Stimulated activated CD8-positive, alpha-beta memory T cell treated with anti-CD3 and anti-CD28 coated beads, Interleukin-4, amount 100 ng/mL, for 4 hours (primary cell): ENCODE results near the gene PLP2.

ENCODE experiments used
- DNase-seq, 2 donors: peaks; one replicate each; pipeline ENCODE4 v3.0.0-alpha.2; 2020; ENCODE audit warnings: low read depth in 2 of 2, low spot score in 1 of 2

The PLP2 gene

DNA sequence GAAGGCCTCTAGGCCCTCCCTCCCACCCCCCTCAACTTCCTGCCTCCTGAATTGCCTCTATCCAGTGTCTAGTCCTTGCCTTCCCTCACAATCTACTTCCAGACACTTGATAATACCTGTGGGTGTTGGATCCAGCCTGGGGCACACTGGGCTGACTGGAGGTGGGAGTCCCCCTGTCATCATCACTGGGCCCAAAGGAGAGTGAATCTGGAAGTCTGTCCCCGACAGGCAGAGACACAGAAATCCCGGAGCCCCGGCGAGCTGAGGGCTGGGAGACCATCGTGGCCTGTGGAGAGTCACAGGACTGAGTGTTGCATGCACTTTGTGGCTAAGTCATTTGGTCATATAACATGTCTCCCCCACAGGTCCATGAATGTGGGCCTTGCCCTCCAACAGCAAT lies 36.7 kb downstream of the PLP2 start:
- no peak for DNase-seq

DNA sequence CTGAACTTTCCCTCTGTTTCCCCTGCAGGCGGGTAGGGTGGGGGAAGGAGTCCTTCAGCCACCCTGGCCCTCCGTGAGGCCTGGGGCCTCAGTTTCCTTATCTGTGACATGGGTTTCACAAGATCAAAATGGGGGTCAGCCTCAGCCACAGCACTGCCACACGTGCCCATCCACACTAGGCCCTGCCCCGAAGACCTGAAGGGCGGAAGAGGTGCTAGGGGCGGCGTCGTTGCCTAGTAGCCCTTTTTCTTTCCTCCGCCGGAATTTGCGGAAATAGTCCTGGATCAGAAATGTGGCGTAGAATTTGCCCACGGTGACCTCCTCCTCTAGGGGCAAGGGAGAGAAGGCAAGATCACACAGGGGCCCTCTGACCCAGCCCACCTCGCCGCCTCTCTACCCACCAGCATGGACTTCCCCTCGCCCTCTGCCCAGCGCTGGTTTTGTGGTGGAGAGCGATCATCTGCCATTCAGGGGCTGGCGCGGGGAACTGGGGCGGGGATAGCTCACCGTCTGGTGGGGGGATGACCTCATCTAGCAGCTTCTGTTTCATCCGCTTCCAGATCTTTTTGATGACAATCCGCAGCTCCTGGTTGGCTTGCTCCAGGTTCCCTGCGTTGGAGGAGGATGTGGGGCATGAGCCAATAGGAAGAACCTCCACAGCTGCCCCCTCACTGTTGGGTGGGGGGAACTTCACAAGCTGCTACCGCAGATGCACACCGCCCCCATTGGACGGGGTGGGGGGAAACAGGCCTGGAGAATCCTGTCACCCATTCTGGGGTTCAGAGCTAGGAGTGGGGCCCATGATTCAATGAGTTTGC lies 37.9 kb downstream of the PLP2 start:
- no peak for DNase-seq

DNA sequence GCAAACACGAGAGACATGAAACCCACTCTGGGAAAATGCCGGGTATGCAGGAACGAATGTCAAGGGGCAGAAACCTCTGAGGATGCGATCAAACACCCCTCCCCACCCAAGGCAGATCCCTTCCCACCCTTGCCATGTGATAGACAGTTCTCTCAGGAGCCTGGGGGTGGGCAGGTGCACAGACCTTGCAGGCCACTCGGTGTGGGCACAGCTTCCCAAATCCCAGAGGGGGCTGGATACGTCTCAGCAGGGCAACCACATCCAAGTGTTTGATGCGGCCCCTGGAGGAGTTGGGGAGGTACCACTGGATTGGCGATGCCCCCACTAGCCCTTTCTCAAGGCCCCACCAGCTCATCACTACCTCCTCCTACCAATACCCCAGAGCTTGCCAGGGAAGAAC lies 38.7 kb downstream of the PLP2 start:
- no peak for DNase-seq

DNA sequence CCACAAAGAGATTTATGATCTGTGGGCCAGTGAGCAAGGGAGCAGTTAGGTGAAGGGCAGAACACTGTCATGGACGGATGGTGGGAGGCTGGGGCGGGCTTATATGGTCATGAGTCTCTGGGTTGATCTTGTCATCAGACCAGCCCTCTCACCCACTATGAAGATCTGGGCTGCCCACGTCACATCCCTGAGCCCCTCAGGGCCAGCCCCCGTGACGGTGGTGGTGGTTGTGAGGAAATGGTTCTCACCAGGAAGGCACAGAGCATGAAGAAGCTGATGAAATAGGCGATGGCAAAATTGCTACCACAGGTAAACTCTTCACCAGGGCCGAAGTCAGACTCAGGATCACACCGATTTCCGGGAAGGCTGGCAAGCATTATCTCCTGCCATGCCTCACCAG lies 39.4 kb downstream of the PLP2 start:
- DNase-seq, result no peak

DNA sequence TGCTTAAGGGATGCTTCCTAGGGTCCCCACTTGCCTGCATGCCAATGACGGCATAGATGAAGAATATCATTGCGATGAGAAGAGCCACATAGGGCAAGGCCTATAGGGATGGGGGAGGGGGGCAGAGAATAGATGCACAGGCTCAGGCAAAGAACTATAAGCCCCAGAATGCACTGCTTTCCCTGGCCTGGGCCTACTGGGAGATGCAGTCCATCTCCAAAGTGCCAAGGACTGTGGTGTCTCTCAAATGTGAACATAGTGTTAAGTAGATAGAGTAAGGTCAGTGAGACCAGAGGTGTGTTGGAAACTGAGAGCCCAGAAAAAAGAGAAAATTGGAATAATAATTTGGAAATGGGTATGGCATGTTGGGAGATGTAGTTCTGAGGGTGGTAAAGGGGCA lies 40.5 kb downstream of the PLP2 start:
- no peak for DNase-seq

DNA sequence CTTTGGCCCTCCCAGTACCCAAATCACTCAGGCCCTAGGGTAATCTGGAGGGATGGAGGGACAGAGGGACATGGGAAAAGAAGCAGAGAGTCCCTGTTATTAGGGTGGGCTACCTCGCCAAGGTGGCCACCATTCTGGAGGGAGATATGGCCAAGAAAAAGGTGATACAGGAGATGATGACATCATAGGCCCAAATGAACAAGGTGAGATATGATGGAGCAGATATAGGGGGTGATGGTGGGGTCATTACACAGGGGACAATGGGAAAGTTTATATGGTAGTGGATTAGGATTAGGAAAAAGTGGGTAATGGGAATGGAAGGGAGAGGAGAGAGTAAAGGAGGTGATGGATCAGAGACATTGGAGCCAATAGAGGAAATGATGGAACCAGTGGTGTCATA lies 41.2 kb downstream of the PLP2 start:
- no peak for DNase-seq

DNA sequence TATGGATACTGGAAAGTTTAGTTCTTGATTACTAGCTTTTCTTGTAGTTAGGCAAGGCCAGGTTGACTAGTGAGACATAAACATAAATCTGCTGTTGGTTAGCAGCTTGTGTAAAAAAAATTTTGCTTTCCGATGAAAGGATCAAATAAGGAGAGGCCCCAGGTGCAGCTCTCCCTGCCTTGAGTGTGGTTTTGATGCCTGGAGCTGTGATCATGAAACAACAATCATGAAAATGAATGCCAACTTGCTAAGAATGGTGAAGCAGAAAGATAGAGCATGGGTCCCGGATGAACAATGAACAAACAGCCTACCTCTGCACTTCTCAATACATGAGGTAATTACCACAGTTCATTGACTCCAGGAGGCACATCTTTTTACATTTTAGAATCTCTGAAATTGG lies 42.7 kb downstream of the PLP2 start:
- no peak for DNase-seq

DNA sequence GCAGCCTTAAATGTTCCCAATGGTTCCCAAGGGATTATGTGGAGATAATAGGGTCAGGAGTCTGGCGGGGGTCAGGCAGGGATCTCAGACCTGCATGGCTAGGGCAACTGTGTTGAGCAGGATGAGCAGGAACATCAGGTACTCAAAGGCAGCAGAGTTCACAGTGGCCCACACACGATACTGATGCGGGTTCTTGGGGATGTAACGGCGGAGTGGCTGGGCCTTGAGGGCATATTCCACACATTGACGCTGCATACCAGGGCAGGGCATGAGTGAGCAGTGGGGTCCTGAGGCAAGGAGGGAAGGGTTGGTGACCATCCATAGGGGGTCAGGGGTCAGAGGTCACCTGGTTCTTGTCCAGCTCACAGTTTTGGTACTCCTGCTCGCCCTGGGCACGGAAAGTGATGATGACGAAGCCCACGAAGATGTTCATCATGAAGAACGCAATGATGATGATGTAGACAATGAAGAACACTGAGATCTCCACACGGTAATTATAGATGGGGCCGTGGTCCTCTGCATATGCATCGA lies 43.4 kb downstream of the PLP2 start:
- DNase-seq, result no peak

DNA sequence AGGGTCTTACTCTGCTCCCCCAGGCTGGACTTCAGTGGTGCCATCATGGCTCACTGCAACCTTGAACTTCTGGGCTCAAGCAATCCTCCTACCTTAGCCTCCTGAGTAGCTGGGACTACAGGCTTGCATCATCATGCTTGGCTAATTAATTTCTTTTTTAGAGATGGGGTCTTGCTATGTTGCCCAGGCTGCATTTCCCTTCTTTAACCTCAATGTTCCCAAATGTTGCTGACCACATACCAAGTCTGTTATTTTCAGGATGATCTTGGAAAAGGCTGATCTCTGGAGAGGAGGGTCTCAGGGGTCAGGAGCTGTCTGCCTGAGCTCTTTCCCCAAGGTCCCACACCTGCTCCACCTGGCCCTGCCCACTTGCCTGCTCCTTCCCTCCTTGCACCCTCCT lies 48.4 kb downstream of the PLP2 start:
- DNase-seq, result no peak

DNA sequence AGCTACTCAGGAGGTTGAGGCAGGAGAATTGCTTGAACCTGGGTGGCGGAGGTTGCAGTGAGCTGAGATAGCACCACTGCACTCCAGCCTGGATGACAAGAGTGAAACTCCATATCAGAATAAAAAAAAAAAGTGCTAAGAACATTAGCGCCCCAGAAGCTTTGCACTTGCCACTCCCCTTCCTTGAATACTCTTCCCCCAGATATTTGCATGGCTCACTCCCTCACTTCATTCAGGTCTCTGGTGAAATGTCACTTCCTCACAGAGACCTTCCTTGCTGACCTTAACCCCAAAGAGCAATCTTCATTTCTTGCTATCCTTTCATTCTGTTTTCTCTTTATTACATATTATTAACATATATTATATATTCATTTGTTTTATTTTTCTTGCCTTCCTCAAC lies 50.2 kb downstream of the PLP2 start:
- no peak for DNase-seq
